Measurements from ENCODE around the gene NFKBIB. TPM values are rescaled to one million over a fixed set of nuclear protein-coding genes. Genes with fewer than 3 reads are reported as not detected.
"Not testable (repeated sequence)": the region's sequence is repeated elsewhere in the genome, so short reads cannot be mapped to it uniquely, and the experiment has no call there.

The NFKBIB gene
- total and polyA plus RNA-seq, 5 experiments from 2014 or later, result 7.9 to 25.2 (median 12.9) TPM

GRCh38 chr19:38859631-38860204, 40.1 kb upstream of the NFKBIB start:
- Mint-ChIP-seq H3K4me3 (peak overlapping the region in 1 of 10 donors; percentile 22), H3K4me1 (peaks cover 13 to 57% (median 39%) of the 10 kb centered on the region in 4 donors), H3K27ac (peak overlapping the region in 1 of 10 donors; percentile 22)
- ATAC-seq, DNase-seq, H3K27me3 Mint-ChIP-seq, H3K36me3 Mint-ChIP-seq, H3K9me3 Mint-ChIP-seq: not testable (repeated sequence)
- POLR2A ChIA-PET, result interaction anchor here (13.2 kb wide), 1 partner anchor 10 kb away, joined by 302 read pairs; the partner anchor contains the start of gene HNRNPL

DNA sequence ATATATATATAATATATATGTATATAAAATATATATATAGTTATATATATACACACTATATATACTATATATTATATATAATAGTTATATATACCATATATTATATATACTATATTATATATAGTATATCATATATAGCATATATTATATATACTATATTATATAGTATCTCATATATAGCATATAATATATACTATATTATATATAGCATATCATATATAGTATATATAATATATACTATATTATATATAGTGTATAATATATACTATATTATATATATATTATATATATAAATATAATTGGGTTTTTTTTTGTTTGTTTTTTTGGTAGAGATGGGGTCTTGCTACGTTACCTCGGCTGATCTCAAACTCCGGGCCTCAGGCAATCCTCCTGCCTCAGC, 38.4 kb upstream of the NFKBIB start:
- POLR2A ChIA-PET, result interaction anchor here (13.2 kb wide), 1 partner anchor 11 kb away, joined by 302 read pairs; the partner anchor contains the start of gene HNRNPL
- H3K36me3 Mint-ChIP-seq, result no peaks in the 10 kb centered on the region

GRCh38 chr19:38862321-38863059, 37.3 kb upstream of the NFKBIB start:
- peak overlapping the region in 1 of 10 donors; percentile 26 for H3K4me3 Mint-ChIP-seq
- no peaks in the 10 kb centered on the region for H3K27me3 Mint-ChIP-seq
- H3K36me3 Mint-ChIP-seq, result no peaks in the 10 kb centered on the region
- H3K4me1 Mint-ChIP-seq, result peaks cover 19 to 65% (median 44%) of the 10 kb centered on the region in 4 donors
- ATAC-seq (no peak), DNase-seq (no peak)
- POLR2A ChIA-PET, result interaction anchor here (1.3 to 13.2 kb wide), 2 partner anchors 12 to 16 kb away, joined by 4 to 302 read pairs; partner anchors contain the start of gene HNRNPL
- H3K27ac Mint-ChIP-seq, result peak overlapping the region in 1 of 10 donors; percentile 69
- peaks cover 0 to 2% (median 0%) of the 10 kb centered on the region in 9 donors for H3K9me3 Mint-ChIP-seq

More for the DNA sequence above, 38.4 kb upstream of the NFKBIB start:
- no peak for ATAC-seq
- Mint-ChIP-seq H3K27ac (no peak overlapping the region), H3K4me1 (peaks cover 22 to 68% (median 49%) of the 10 kb centered on the region in 4 donors), H3K4me3 (no peak overlapping the region), H3K27me3 (no peaks in the 10 kb centered on the region), H3K9me3 (peaks cover 0 to 4% (median 0%) of the 10 kb centered on the region in 9 donors)
- DNase-seq, result no peak

DNA sequence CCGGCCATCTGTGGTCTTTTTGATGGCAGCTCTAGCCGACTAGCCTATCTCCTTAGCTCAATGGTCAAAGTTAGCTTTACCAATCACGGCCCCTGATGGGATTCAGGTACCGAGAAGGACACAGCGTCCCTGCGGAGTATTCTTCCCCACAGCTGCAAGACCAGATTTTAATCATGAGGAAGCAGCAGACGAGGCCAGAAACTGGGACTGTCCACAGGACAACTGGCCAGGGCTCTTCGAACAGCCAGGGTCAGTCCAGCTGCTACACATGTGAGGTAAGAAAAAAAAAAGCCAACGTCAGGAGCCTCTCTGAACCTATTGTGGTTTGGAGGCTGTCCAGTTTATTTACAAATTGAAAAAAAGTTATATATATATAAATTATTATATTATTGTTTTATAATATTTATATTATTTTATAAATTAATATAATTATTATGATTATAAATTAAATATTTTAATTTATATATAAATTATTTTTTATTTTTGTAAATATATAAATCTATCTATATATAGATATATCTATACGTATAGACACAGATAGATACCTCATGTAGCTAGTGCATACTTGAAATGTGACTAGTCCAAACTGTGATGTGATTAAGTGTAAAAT, 32.5 kb upstream of the NFKBIB start:
- H3K4me1 Mint-ChIP-seq, result peaks cover 28 to 69% (median 68%) of the 10 kb centered on the region in 4 donors
- H3K36me3 Mint-ChIP-seq, result peaks cover 0 to 5% (median 0%) of the 10 kb centered on the region in 3 donors
- peaks cover 0 to 2% (median 0%) of the 10 kb centered on the region in 9 donors for H3K9me3 Mint-ChIP-seq
- H3K27ac Mint-ChIP-seq, result peak overlapping the region in 8 of 10 donors; percentile 48 to 97 (median 91)
- ATAC-seq (no peak), DNase-seq (no peak)
- H3K27me3 Mint-ChIP-seq, result no peaks in the 10 kb centered on the region
- POLR2A ChIA-PET, result interaction anchor here (2.4 to 13.2 kb wide), 4 partner anchors 10 to 26 kb away, joined by 10 to 302 read pairs (median 24); partner anchors contain the start of genes HNRNPL and RINL
- peak overlapping the region in 2 of 10 donors; percentile 50 to 82 for H3K4me3 Mint-ChIP-seq

DNA sequence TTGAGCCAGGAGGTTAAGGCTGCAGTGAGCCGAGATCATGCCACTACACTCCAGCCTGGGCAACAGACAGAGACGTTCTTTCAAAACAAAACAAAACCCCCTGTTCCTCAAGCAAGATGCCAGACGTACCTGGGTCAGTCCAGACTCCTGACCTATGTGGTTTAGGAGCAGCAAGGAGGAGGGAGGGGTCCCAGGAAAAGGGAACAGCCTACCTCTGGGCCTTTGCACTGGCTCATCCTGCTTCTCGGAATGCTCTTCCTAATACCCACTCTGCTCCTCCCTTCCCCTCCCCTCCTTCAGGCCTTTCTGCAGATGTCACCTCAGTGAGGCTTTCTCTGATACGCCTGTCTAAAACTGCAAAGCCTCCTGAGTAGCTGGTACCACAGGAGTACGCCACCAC, 31.2 kb upstream of the NFKBIB start:
- H3K27me3 Mint-ChIP-seq, result no peaks in the 10 kb centered on the region
- H3K4me3 Mint-ChIP-seq, result peak overlapping the region; percentile 85 to 98 (median 92)
- H3K27ac Mint-ChIP-seq, result peak overlapping the region; percentile 74 to 97 (median 92)
- POLR2A ChIA-PET, result interaction anchor here (1.2 to 13.2 kb wide), 12 partner anchors 11 to 136 kb away, joined by 4 to 302 read pairs (median 10); partner anchors contain the start of genes ECH1, HNRNPL, NFKBIB and RINL
- DNase-seq (no peak), ATAC-seq (no peak)
- H3K4me1 Mint-ChIP-seq, result peaks cover 29 to 70% (median 63%) of the 10 kb centered on the region in 4 donors
- H3K9me3 Mint-ChIP-seq, result peaks cover 0 to 2% (median 0%) of the 10 kb centered on the region in 9 donors
- peaks cover 0 to 10% (median 5%) of the 10 kb centered on the region in 3 donors for H3K36me3 Mint-ChIP-seq

DNA sequence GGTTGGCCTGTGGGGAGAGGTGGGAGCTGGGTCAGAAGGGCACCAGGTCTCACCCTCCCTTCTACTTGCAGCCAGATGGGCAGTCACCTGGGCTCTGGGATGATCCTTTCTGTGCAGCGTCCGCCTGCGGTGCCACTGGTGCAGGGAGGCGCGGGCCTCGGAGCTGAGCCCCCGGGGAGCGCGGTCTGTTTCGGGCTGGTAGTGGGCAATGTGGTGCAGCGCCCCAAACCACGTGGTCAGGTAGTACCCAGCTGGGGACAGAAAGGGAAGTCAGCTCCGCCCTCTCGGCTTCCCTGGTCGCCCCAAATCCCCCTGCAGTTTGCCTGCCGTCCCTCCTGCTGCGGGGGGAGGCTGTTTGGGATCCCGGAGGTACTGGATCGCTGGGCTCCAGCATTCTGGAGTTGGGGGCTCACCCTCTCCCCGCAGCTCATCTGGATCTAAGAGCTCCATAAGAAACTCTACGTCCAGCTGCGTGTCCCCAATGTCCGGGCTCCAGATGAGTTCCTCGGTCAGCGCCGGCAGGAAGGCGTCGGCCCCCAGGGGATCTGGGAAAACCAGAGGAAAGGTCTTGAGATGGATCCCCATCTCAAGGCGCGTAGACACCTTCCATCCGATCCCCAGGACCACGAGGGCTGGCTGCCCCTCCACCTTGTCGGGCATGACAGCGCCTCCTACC, 30.5 kb upstream of the NFKBIB start:
- no peaks in the 10 kb centered on the region for H3K27me3 Mint-ChIP-seq
- peaks cover 0 to 2% (median 0%) of the 10 kb centered on the region in 9 donors for H3K9me3 Mint-ChIP-seq
- H3K36me3 Mint-ChIP-seq, result peaks cover 0 to 15% (median 5%) of the 10 kb centered on the region in 3 donors
- peaks cover 28 to 67% (median 63%) of the 10 kb centered on the region in 4 donors for H3K4me1 Mint-ChIP-seq
- H3K27ac Mint-ChIP-seq, result peak overlapping the region; percentile 83 to 97 (median 92)
- POLR2A ChIA-PET, result interaction anchor here (0.7 to 13.2 kb wide), 15 partner anchors 10 to 137 kb away, joined by 3 to 302 read pairs (median 7); partner anchors contain the start of genes CCER2, ECH1, HNRNPL and NFKBIB
- peak overlapping the region; percentile 85 to 98 (median 92) for H3K4me3 Mint-ChIP-seq
- DNase-seq (peak in 3 of 10 donors; percentile 26 to 47 (median 30)), ATAC-seq (peak in 1 of 2 donors; percentile 24)

DNA sequence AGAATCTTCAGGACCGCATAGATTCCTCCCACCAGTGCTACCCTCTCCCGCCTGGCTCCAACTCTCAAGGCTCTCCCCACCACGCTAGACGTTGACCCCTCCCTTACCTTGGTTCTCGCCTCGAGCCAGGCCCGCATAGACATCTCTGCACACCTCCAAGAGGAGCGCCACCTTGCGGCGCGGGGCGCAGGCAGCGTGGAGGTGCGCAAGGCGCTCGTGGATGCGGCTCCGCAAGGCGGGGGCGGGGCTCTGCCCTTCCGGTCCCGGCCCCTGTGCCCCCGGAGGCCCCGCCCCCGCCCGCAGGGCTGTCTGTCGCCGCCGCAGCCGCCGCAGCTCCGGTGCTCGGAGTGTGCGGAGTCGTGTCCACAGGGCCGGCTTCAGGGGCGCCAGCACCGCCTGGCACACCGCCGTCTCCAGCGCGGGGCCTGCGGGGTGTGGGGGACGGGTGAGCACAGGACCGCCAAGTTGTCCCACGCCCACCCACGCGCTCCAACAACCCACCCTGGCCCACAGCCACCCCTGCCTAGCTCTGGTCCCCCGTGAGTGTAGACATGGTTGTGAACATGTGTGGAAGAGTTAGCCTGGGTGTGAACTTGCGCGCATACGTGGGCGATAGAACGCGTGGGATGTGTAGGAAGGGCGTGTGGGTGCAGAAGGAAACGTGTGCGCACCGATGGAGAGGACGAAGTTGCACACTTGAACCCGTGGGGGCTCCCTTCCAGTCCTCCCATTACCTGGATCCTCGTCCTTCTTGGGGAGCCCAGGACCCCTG, 29.7 kb upstream of the NFKBIB start:
- Mint-ChIP-seq H3K36me3 (peaks cover 0 to 15% (median 5%) of the 10 kb centered on the region in 3 donors), H3K4me3 (peak overlapping the region; percentile 85 to 98 (median 92)), H3K4me1 (peaks cover 21 to 60% (median 55%) of the 10 kb centered on the region in 4 donors), H3K27me3 (no peaks in the 10 kb centered on the region), H3K9me3 (peaks cover 0 to 2% (median 0%) of the 10 kb centered on the region in 9 donors), H3K27ac (peak overlapping the region; percentile 83 to 97 (median 92))
- POLR2A ChIA-PET, result interaction anchor here (0.5 to 13.2 kb wide), 16 partner anchors 10 to 964 kb away, joined by 3 to 302 read pairs (median 6); partner anchors contain the start of genes CCER2, ECH1, FAM98C and HNRNPL
- ATAC-seq (peak; percentile 94 to 95), DNase-seq (peak; percentile 91 to 97 (median 94))

GRCh38 chr19:38870612-38871011, 29.2 kb upstream of the NFKBIB start:
- no peaks in the 10 kb centered on the region for H3K9me3 Mint-ChIP-seq
- POLR2A ChIA-PET, result interaction anchor here (0.5 to 13.2 kb wide), 7 partner anchors 9 to 964 kb away, joined by 3 to 302 read pairs (median 21); partner anchors contain the start of genes FAM98C, HNRNPL, RINL and WDR87
- peaks cover 17 to 54% (median 50%) of the 10 kb centered on the region in 4 donors for H3K4me1 Mint-ChIP-seq
- peaks cover 0 to 16% (median 5%) of the 10 kb centered on the region in 3 donors for H3K36me3 Mint-ChIP-seq
- peak overlapping the region in 9 of 10 donors; percentile 48 to 96 (median 91) for H3K27ac Mint-ChIP-seq
- DNase-seq (no peak), ATAC-seq (no peak)
- no peaks in the 10 kb centered on the region for H3K27me3 Mint-ChIP-seq
- H3K4me3 Mint-ChIP-seq, result peak overlapping the region; percentile 78 to 98 (median 90)

- Mint-ChIP-seq H3K36me3 (peaks cover 0 to 21% (median 5%) of the 10 kb centered on the region in 3 donors), H3K27ac (peak overlapping the region in 7 of 10 donors; percentile 3 to 86 (median 65)), H3K4me3 (peak overlapping the region in 1 of 10 donors; percentile 0), H3K4me1 (peaks cover 28 to 66% (median 57%) of the 10 kb centered on the region in 4 donors)
- not testable (repeated sequence) for H3K27me3 Mint-ChIP-seq, ATAC-seq, DNase-seq, H3K9me3 Mint-ChIP-seq
- POLR2A ChIA-PET, result interaction anchor here (0.6 to 7.1 kb wide), 7 partner anchors 14 to 33 kb away, joined by 3 to 65 read pairs (median 4); no protein-coding TSS in a partner anchor
Observed at GRCh38 chr19:38873400-38873799, 26.4 kb upstream of the NFKBIB start.

GRCh38 chr19:38875656-38876395, 23.9 kb upstream of the NFKBIB start:
- H3K27ac Mint-ChIP-seq, result peak overlapping the region in 9 of 10 donors; percentile 58 to 97 (median 85)
- no peaks in the 10 kb centered on the region for H3K27me3 Mint-ChIP-seq
- H3K4me1 Mint-ChIP-seq, result peaks cover 24 to 55% (median 48%) of the 10 kb centered on the region in 4 donors
- ATAC-seq (no peak), DNase-seq (no peak)
- peaks cover 0 to 23% (median 5%) of the 10 kb centered on the region in 3 donors for H3K36me3 Mint-ChIP-seq
- POLR2A ChIA-PET, result interaction anchor here (0.6 to 7.1 kb wide), 5 partner anchors 9 to 50 kb away, joined by 3 to 65 read pairs (median 4); no protein-coding TSS in a partner anchor
- peak overlapping the region in 5 of 10 donors; percentile 16 to 55 (median 42) for H3K4me3 Mint-ChIP-seq
- H3K9me3 Mint-ChIP-seq, result no peaks in the 10 kb centered on the region

All from naive thymus-derived CD8-positive, alpha-beta T cell (primary cell).